Psoas muscle (tissue), 8 donors: ENCODE data around the gene EXD3. TPM values are rescaled to one million over a fixed set of nuclear protein-coding genes. Genes with fewer than 3 reads are reported as not detected.
A peak's percentile ranks its signal among the peaks of the same experiment; 100 is the strongest.
"Not testable (repeated sequence)": the region's sequence is repeated elsewhere in the genome, so short reads cannot be mapped to it uniquely, and the experiment has no call there.

Source experiments
- ATAC-seq, 4 donors: fragments of 200-7000 bp; cut with Tn5 transposase; one replicate each; pipeline ENCODE4 v1.9.1; 2020; ENCODE audit warnings: moderate library complexity in 3 of 4, mild to moderate bottlenecking in 2 of 4
- DNase-seq, 2 donors: peaks; one replicate each; pipeline ENCODE4 v3.0.0-alpha.2; 2020
- H3K27ac ChIP-seq: fragments of 200-600 bp; one replicate; pipeline ENCODE4 v1.8.0; 2022
- H3K27me3 ChIP-seq, 3 donors: fragments of 200-600 bp in 1 of 3; one replicate each; pipeline versions ENCODE4 v1.6.1 to v1.8.0; 2013 to 2022; ENCODE audit warnings: low read length in 2 of 3, mild to moderate bottlenecking in 2 of 3, moderate library complexity in 1 of 3; ENCODE audit not compliant: insufficient read depth in 3 of 3
- H3K36me3 ChIP-seq, 2 donors: fragments of 200-600 bp in 1 of 2; one replicate each; pipeline versions ENCODE4 v1.6.1 to v1.8.0; 2013 to 2022; ENCODE audit warnings: low read depth in 1 of 2, mild to moderate bottlenecking in 1 of 2, moderate library complexity in 1 of 2; ENCODE audit not compliant: insufficient read depth in 1 of 2
- H3K4me1 ChIP-seq: fragments of 200-600 bp; one replicate; pipeline ENCODE4 v1.8.0; 2022
- H3K4me3 ChIP-seq: fragments of 200-600 bp; one replicate; pipeline ENCODE4 v1.8.0; 2022; ENCODE audit warnings: mild to moderate bottlenecking
- H3K9me3 ChIP-seq: fragments of 200-600 bp; one replicate; pipeline ENCODE4 v1.8.0; 2022
- WGBS, 3 donors: extraction: QIAGEN DNeasy Blood & Tissue Kit; methylation state at CpG; one replicate each; pipeline versions ENCODE4 v1.1.6 to v1.1.7; 2013; 5-methylcytosine and 5-hydroxymethylcytosine counted together
- intact Hi-C, 2 donors: fragments of 100-400 bp; cut with DNase I; formaldehyde crosslinking; loops; one replicate each; pipeline versions ENCODE4 v1.11.0 to v1.14.2; 2022
- polyA plus RNA-seq, 3 donors: library from polyadenylated mRNA; stranded (reverse); fragments of 200-250 nt; gene quantifications; one replicate each; pipeline ENCODE4 v1.2.3, GENCODE V29; 2013
- total RNA-seq, 4 donors: library from RNA; stranded (reverse); fragmentation: NEBNext Ultra II Directional in 2 of 4; extraction: Animal tissue kit (Norgen Biotek cat#: 25700) in 2 of 4; gene quantifications; one replicate each; pipeline versions ENCODE4 v1.2.1 to v1.2.4, GENCODE V29; 2021 to 2023
- TF ChIP-seq, protein P1 (sequence below): fragments of 200-600 bp; IDR thresholded peaks from one replicate; pipeline ENCODE4 v1.8.0; 2022; ENCODE audit warnings: antibody characterized with exemption
- donor health status: healthy with polysubstance abuse.
- donor health status: DM: no; HTN: no; CAD: no; lungs with moderate emphysema.
- donor health status: Bipolar disorder and iron deficiency.
- donor health status: healthy.
- donor health status: DM: yes; HTN: yes; CAD: no.
- donor health status: DM: no; HTN: no; CAD: no.
- donor health status: DM: no; HTN: no; CAD: no.
- donor health status: DM: yes; HTN: yes; CAD: no.

EXD3 gene
- total and polyA plus RNA-seq, 7 donors, result 5.7 to 11.2 (median 9.4) TPM

- intact Hi-C loops, result no loop called here
- Histone ChIP-seq H3K4me1 (no peaks in the 10 kb centered on the region), H3K9me3 (no peaks in the 10 kb centered on the region), H3K36me3 (peaks cover 2 to 30% of the 10 kb centered on the region in 2 donors), H3K4me3 (no peak overlapping the region), H3K27ac (no peak overlapping the region), H3K27me3 (no peaks in the 10 kb centered on the region)
- no peak for DNase-seq
- TF ChIP-seq, protein P1, sequence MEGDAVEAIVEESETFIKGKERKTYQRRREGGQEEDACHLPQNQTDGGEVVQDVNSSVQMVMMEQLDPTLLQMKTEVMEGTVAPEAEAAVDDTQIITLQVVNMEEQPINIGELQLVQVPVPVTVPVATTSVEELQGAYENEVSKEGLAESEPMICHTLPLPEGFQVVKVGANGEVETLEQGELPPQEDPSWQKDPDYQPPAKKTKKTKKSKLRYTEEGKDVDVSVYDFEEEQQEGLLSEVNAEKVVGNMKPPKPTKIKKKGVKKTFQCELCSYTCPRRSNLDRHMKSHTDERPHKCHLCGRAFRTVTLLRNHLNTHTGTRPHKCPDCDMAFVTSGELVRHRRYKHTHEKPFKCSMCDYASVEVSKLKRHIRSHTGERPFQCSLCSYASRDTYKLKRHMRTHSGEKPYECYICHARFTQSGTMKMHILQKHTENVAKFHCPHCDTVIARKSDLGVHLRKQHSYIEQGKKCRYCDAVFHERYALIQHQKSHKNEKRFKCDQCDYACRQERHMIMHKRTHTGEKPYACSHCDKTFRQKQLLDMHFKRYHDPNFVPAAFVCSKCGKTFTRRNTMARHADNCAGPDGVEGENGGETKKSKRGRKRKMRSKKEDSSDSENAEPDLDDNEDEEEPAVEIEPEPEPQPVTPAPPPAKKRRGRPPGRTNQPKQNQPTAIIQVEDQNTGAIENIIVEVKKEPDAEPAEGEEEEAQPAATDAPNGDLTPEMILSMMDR, result no peak
- 95 to 100% (median 97%) methylated on average over 12 to 13 of the region's 13 CpGs for WGBS, 3 donors
- ATAC-seq, result peak in 1 of 4 donors; percentile 15
Observed at GRCh38 chr9:137347928-137348327, 75.0 kb downstream of the EXD3 start.

- DNase-seq, result no peak
- 79 to 84% (median 82%) methylated on average over 7 of the region's 7 CpGs for WGBS, 3 donors
- intact Hi-C loops, result no loop called here
Observed at GRCh38 chr9:137342482-137342881, 80.5 kb downstream of the EXD3 start.

DNA sequence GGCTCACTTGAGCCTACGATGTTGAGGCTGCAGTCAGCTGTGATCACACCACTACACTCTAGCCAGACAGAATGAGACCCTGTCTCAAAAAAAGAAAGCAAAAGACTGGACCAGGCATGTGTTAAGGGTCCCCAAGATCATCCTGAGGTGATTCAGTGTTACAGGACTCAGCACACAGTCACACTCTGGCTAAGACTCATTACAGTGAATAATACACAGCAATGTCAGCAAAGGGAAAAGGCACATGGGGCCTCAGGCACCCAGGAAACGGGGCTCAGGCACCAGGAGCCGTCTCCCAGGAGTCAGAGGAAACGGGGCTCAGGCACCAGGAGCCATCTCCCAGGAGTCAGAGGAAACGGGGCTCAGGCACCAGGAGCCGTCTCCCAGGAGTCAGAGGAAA is 81.7 kb downstream of the EXD3 start:
- no peak for DNase-seq
- Histone ChIP-seq H3K4me1 (no peaks in the 10 kb centered on the region), H3K27ac (no peak overlapping the region), H3K36me3 (peaks cover 0 to 12% of the 10 kb centered on the region in 2 donors), H3K4me3 (no peak overlapping the region), H3K27me3 (no peaks in the 10 kb centered on the region), H3K9me3 (peaks cover 7% of the 10 kb centered on the region)
- WGBS, 3 donors, result 67 to 73% (median 68%) methylated on average over 4 to 6 of the region's 6 CpGs
- intact Hi-C loops, result no loop called here
- ATAC-seq, result no peak
- TF ChIP-seq, protein P1, result no peak

More at GRCh38 chr9:137342482-137342881, 80.5 kb downstream of the EXD3 start:
- no peak overlapping the region for H3K4me3 ChIP-seq
- H3K9me3 ChIP-seq, result no peaks in the 10 kb centered on the region
- no peak overlapping the region for H3K27ac ChIP-seq
- no peak for ATAC-seq
- no peaks in the 10 kb centered on the region for H3K4me1 ChIP-seq
- peaks cover 2 to 22% of the 10 kb centered on the region in 2 donors for H3K36me3 ChIP-seq
- TF ChIP-seq, protein P1, result no peak
- H3K27me3 ChIP-seq, result no peaks in the 10 kb centered on the region

- WGBS, 3 donors, result 92 to 93% (median 92%) methylated on average over 12 of the region's 12 CpGs
- H3K27me3 ChIP-seq, H3K36me3 ChIP-seq, H3K4me1 ChIP-seq, H3K4me3 ChIP-seq, H3K9me3 ChIP-seq, DNase-seq, H3K27ac ChIP-seq, ATAC-seq, intact Hi-C loops: not testable (repeated sequence)
Observed at GRCh38 chr9:137339908-137340462, 83.0 kb downstream of the EXD3 start.

GRCh38 chr9:137339045-137339907 is 83.7 kb downstream of the EXD3 start:
- ATAC-seq (no peak), DNase-seq (no peak)
- peaks cover 7% of the 10 kb centered on the region for H3K9me3 ChIP-seq
- H3K4me1 ChIP-seq, result no peaks in the 10 kb centered on the region
- TF ChIP-seq, protein P1, result no peak
- H3K4me3 ChIP-seq, result no peak overlapping the region
- no peak overlapping the region for H3K27ac ChIP-seq
- 78 to 83% (median 79%) methylated on average over 7 of the region's 7 CpGs for WGBS, 3 donors
- H3K27me3 ChIP-seq, result no peaks in the 10 kb centered on the region
- peaks cover 0 to 4% of the 10 kb centered on the region in 2 donors for H3K36me3 ChIP-seq
- intact Hi-C loops, result no loop called here
